SK-N-MC (cell line): ENCODE measurements around the gene DDX59.
"Not testable (repeated sequence)": the region's sequence is repeated elsewhere in the genome, so short reads cannot be mapped to it uniquely, and the experiment has no call there.

Experiments used
- DNase-seq: peaks from one replicate; pipeline ENCODE4 v3.0.0-alpha.2; 2011; ENCODE audit warnings: low read depth, low spot score
- H3K27ac ChIP-seq: fragments of 200-600 bp; sonication (generic); 2 replicates; pipeline ENCODE4 v1.5.1; 2016; ENCODE audit warnings: mixed run types
- H3K36me3 ChIP-seq: fragments of 200-600 bp; sonication (generic); 2 replicates; pipeline ENCODE4 v1.6.1; 2017; ENCODE audit warnings: antibody characterized with exemption, low read length, mixed read lengths; ENCODE audit not compliant: insufficient read depth
- H3K4me3 ChIP-seq: fragments of 200-600 bp; sonication (generic); 2 replicates; pipeline ENCODE4 v1.5.1; 2016
- H3K9ac ChIP-seq: fragments of 200-600 bp; sonication (generic); 2 replicates; pipeline ENCODE4 v1.8.0; 2017; ENCODE audit warnings: mixed run types, mixed read lengths; ENCODE audit not compliant: insufficient read length
- H3K9me3 ChIP-seq: fragments of 200-600 bp; sonication (generic); 2 replicates; pipeline ENCODE4 v1.6.1; 2017; ENCODE audit warnings: low read depth, mild to moderate bottlenecking, antibody characterized with exemption, low read length, moderate library complexity, mixed read lengths
- EZH2 ChIP-seq: fragments of 200-600 bp; sonication (generic); IDR thresholded peaks from one replicate; pipeline ENCODE4 v1.6.1; 2017; ENCODE audit warnings: antibody characterized with exemption
- FOXP2 ChIP-seq: optimal IDR thresholded peaks from 2 replicates; pipeline ENCODE3; 2011; ENCODE audit warnings: mild to moderate bottlenecking, moderate library complexity; ENCODE audit not compliant: insufficient read depth; ENCODE audit errors: extremely low read length, control extremely low read depth
- POLR2AphosphoS5 ChIP-seq: IDR thresholded peaks from 2 replicates; pipeline ENCODE4 v1.6.1; 2012; ENCODE audit warnings: mild to moderate bottlenecking, low read depth, low read length, borderline replicate concordance

Gene DDX59

DNA sequence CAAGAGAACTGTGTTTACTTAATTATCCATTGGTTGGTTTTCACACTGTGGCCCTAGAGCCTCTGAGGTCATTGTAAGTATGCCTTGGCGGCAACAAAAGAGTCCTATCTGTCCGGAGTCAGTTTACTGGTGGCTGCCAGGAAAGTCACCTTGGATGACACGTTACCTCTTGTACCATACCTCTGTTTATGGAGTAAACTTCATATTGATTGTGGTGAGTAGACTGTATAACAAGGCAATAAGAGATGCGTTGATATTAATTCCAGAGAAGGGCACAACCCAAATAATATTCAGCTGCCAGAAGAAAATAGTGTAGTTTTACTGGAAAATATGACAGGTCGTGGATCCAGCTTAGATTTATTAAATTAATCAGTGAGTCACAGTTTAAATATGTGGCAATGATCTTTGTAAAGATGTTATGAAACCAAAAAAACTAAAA is 28.7 kb downstream of the DDX59 start:
- Histone ChIP-seq H3K36me3 (no peaks in the 10 kb centered on the region), H3K9ac (no peak overlapping the region), H3K27ac (no peak overlapping the region), H3K9me3 (no peaks in the 10 kb centered on the region), H3K4me3 (no peak overlapping the region)
- TF ChIP-seq POLR2AphosphoS5 (no peak), EZH2 (no peak), FOXP2 (no peak)
- no peak for DNase-seq

DNA sequence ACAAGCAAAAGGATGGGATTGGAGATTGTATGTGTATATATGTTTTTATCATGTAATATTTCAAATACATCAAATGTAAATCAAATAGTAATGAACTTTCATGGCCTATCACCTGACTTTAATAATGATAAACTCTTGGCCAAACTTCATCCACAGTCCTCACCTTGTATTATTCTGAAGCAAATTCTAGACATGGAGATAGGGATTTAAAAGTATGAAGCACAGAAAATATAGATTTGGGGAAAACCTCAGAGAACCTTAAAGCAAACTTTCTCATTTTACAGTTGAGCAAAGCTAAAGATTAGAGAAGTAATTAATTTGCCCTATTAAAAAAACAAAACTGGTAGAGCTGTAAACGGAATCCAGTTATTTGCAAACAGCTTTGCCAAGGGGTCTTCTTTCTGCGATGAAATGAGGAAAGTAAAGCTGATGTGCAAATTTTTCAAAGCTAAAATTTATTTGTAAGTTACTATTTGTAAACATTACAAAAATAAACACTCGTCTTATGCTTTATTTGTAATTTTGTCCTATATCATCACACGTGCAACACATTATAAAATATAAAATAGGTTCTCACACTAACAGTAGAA is 29.2 kb downstream of the DDX59 start:
- no peak overlapping the region for H3K27ac ChIP-seq
- no peak overlapping the region for H3K9ac ChIP-seq
- no peaks in the 10 kb centered on the region for H3K9me3 ChIP-seq
- TF ChIP-seq POLR2AphosphoS5 (no peak), FOXP2 (no peak)
- H3K4me3 ChIP-seq = no peak overlapping the region
- H3K36me3 ChIP-seq = no peaks in the 10 kb centered on the region
- DNase-seq = no peak

DNA sequence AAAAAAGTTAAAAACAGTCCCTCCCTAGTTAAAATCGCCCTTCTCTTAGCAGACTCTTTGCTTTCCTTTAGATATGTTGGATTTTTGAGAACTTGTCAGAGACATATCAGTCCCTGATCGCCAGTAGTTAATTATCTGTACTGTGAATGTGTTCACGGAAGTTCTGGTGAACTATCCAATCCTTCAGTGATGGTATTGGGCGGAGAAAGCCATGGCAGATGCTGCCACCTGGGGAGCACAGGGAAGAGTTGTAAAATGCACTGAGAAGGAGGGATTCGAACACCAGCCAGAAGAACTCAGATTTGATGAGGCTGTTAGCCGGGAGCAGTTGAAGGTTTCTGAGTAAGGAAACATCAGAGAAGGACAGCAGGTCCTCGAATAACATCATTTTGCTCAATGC is 31.6 kb downstream of the DDX59 start:
- Histone ChIP-seq H3K36me3 (no peaks in the 10 kb centered on the region), H3K27ac (no peak overlapping the region; the same call in 1 of the 2 replicates), H3K9ac (no peak overlapping the region), H3K4me3 (no peak overlapping the region), H3K9me3 (no peaks in the 10 kb centered on the region)
- TF ChIP-seq EZH2 (no peak), POLR2AphosphoS5 (no peak), FOXP2 (no peak)
- no peak for DNase-seq

DNA sequence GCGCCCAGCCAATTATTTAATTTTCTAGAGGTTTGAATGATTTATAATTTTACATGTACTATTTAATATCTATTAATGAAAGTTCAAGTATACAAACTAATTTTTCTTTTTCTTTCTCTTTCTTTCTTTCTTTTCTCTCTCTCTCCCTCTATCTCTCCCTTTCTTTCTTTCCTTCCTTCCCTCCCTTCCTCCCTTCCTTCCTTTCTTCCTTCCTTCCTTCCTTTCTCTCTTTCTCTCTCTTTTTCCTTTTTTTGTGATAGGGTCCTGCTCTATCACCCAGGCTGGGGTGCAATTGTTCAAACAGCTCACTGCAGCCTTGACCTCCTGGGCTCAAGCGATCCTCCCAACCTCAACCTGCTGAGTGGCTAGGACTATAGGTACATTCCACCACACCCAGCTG is 33.0 kb downstream of the DDX59 start:
- no peak for DNase-seq
- Histone ChIP-seq H3K9me3 (no peaks in the 10 kb centered on the region), H3K9ac (no peak overlapping the region), H3K27ac (no peak overlapping the region), H3K36me3 (no peaks in the 10 kb centered on the region), H3K4me3 (no peak overlapping the region)
- no peak for TF ChIP-seq EZH2
- TF ChIP-seq POLR2AphosphoS5 = no peak
- no peak for TF ChIP-seq FOXP2

DNA sequence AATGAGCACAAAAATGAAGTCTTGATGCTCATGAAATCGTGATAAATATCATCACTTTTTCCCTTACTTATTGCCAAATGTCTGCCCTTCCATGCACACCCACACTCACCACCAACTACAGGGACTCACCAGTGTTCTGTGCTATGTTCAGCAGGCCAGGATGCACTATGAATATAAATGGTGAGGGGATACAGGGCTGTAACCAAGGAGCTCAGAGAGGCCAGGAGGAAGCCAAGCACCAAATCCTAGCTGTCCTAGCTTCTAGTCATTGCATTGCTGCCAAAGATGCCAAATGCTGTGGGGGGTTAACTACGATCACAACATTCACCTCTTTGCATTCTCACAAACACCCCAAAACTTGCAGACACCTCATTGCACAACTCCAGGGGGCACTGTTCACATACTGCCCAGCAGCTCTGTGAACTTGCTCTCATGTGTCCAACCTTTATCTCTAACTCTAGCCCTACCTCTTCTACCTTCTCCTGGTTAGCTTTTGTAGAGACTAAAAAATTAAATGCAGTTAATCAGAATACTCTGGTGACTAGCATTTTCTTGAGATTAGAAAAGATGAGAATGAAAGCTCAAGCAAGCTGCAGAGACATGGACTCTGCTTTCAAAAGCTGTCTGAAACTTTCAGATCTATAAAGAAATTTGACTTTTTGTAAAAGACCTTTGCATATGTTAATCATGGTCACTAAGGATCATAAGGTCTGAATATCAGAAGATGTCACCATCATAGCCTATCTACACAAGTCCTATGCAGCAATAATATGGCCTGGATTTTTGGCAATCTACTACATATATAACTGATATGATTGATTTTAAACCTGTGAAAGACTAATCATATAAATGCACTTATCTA is 35.2 kb downstream of the DDX59 start:
- Histone ChIP-seq H3K36me3 (no peaks in the 10 kb centered on the region), H3K9ac (no peak overlapping the region), H3K4me3 (no peak overlapping the region), H3K27ac (no peak overlapping the region), H3K9me3 (no peaks in the 10 kb centered on the region)
- TF ChIP-seq EZH2 = no peak
- TF ChIP-seq FOXP2 = no peak
- TF ChIP-seq POLR2AphosphoS5 = no peak
- DNase-seq = no peak

DNA sequence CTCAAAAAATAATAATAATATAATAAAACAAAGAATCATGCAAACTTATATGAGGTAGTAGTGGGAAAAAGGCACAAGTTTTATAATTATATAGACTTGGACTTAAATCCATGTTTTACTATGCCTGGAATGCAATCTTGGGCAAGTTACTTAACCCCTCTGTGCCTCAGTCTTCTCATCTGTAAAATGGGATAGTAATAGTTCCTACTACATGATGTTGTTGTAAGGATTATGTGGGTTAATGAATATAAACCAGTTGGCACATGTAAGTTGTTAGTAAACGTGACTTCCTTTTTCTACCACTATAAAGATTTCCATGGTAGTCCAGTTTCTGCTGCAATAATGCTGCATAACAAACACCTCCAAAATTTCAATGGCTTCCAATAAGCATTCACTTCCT is 38.3 kb downstream of the DDX59 start:
- no peak for DNase-seq
- H3K36me3 ChIP-seq = no peaks in the 10 kb centered on the region
- H3K4me3 ChIP-seq = no peak overlapping the region
- no peaks in the 10 kb centered on the region for H3K9me3 ChIP-seq
- no peak overlapping the region for H3K27ac ChIP-seq
- no peak overlapping the region for H3K9ac ChIP-seq
- TF ChIP-seq FOXP2 (no peak), EZH2 (no peak), POLR2AphosphoS5 (no peak)

DNA sequence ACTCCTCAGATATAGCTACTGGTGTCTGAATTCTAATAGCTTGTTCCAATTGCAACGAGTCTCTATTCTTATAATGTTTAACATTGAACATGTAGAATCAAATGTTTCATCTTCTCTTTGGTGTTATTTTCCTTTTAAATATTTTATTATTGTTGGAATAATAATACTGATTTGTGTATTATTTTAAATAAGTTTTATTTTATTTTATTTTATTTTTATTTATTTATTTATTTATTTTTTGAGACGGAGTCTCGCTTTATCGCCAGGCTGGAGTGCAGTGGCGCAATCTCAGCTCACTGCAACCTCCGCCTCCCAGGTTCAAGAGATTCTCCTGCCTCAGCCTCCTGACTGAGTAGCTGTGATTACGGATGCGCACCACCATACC is 39.2 kb downstream of the DDX59 start:
- DNase-seq, H3K27ac ChIP-seq, H3K4me3 ChIP-seq, H3K36me3 ChIP-seq, H3K9me3 ChIP-seq, H3K9ac ChIP-seq: not testable (repeated sequence)

DNA sequence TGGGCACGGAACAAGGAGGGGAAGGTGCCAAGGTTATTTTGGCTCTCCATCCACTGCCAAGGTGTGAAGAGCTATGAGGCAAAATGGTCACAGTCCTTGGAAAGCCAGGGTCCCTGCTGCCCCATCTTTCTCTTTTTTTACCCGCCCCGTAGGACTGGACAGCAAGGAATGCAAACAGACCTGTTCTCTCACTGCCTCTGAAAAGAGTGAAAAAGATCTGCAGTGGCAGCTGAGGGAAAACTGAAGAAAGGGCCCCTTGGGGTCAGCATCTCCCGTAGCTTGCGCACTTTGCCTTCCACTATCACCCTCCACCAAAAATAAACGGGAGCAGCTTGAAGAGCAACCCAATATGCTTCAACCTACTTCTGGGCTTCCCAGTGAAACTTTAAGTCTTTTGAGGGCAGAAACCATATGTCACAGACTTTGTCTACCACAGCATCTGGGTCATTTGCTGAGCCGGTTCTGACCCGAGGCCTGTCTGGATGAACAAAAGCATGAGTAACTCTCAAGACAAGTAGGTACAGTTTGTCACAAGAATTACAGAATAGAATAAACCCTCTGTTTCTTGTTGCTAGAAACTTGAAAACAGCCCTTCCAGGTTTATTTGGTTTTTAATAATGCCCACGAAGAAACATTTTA is 39.7 kb downstream of the DDX59 start:
- DNase-seq = no peak
- Histone ChIP-seq H3K27ac (no peak overlapping the region), H3K4me3 (no peak overlapping the region), H3K9ac (no peak overlapping the region), H3K36me3 (no peaks in the 10 kb centered on the region), H3K9me3 (no peaks in the 10 kb centered on the region)
- TF ChIP-seq POLR2AphosphoS5 = no peak
- TF ChIP-seq EZH2 = no peak
